ENCODE data around the gene UCP1.

Gene UCP1

DNA sequence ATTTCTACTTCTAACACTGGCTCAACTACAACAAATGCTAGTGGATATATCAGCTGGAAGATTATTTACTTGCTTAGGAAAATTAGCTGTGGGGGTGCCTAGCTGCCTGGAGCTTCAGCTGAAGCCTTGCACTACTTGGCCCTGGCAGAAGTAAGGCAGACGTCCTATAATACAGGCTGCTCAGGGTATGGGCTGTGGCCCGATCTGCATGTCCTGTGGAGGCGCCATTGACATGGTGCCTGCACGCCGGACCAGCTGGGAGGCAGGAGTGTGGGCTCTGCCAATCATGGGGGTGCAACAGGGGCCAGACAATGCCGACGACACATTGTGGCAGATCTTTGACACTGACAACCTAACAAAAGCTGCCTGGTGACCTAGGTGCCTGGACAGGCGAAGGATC, 31.6 kb upstream of the UCP1 start:
- Histone ChIP-seq H3K27me3 (peaks cover 9% of the 10 kb centered on the region), H3K36me3 (no peaks in the 10 kb centered on the region), H3K9me3 (no peaks in the 10 kb centered on the region), H3K4me3 (ENCODE audit: low read depth in 1 of 2, low read length in 1 of 2) (no peak overlapping the region), H3K27ac (no peak overlapping the region), H3K4me1 (ENCODE audit: control insufficient read depth in 1 of 2, insufficient read depth in 1 of 2, low read depth in 1 of 2, low read length in 1 of 2) (no peaks in the 10 kb centered on the region)
- TF ChIP-seq, protein P1, sequence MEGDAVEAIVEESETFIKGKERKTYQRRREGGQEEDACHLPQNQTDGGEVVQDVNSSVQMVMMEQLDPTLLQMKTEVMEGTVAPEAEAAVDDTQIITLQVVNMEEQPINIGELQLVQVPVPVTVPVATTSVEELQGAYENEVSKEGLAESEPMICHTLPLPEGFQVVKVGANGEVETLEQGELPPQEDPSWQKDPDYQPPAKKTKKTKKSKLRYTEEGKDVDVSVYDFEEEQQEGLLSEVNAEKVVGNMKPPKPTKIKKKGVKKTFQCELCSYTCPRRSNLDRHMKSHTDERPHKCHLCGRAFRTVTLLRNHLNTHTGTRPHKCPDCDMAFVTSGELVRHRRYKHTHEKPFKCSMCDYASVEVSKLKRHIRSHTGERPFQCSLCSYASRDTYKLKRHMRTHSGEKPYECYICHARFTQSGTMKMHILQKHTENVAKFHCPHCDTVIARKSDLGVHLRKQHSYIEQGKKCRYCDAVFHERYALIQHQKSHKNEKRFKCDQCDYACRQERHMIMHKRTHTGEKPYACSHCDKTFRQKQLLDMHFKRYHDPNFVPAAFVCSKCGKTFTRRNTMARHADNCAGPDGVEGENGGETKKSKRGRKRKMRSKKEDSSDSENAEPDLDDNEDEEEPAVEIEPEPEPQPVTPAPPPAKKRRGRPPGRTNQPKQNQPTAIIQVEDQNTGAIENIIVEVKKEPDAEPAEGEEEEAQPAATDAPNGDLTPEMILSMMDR (IDR thresholded peaks at IDR 0.05), result no peak

DNA sequence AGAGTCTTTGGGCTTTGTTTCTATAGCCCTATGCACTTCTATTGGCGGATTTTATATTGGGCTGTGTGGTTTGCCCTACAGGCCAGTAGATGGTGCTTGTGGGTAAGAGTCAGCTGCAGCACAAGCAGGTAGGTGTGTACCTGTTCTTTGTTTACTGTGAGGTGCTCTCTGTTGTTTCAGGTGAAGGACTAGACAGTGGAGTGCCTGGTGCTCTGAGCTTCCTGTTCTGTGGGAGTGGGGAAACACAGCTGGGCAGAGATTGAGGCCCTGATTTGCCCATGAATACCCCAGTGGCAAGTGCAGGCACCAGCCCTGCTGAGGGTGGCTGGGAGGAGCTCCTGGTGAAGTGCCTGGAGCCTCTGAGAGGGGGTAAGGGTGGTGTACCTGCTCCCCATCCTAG, 26.3 kb upstream of the UCP1 start:
- no peak overlapping the region for H3K4me3 ChIP-seq (ENCODE audit: low read depth in 1 of 2, low read length in 1 of 2)
- H3K36me3 ChIP-seq, result no peaks in the 10 kb centered on the region
- H3K4me1 ChIP-seq (ENCODE audit: control insufficient read depth in 1 of 2, insufficient read depth in 1 of 2, low read depth in 1 of 2, low read length in 1 of 2), result no peaks in the 10 kb centered on the region
- no peak overlapping the region for H3K27ac ChIP-seq
- peaks cover 29% of the 10 kb centered on the region for H3K27me3 ChIP-seq
- no peaks in the 10 kb centered on the region for H3K9me3 ChIP-seq
- TF ChIP-seq, protein P1 (IDR thresholded peaks at IDR 0.05), result no peak

DNA sequence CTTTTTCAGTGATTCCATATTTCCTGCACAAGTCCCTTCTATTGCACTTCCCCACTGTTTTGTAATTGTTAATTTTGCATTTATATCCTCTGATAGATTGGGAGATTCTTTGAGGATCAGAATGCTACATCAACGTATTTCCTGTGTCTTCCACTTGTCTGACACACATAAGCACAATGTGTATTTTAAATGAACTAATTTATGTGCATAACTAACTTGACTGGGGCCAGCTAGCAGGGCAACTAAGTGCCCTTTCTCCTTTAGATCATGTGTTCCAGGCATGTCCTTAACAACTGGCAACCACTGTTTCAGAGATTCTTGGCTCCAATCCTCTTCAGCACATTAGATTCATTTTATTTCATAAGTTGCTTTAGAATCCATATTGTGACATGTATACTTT, 15.7 kb upstream of the UCP1 start:
- TF ChIP-seq, protein P1 (IDR thresholded peaks at IDR 0.05), result no peak
- Histone ChIP-seq H3K36me3 (no peaks in the 10 kb centered on the region), H3K9me3 (no peaks in the 10 kb centered on the region), H3K27me3 (peaks cover 33% of the 10 kb centered on the region), H3K4me3 (ENCODE audit: low read depth in 1 of 2, low read length in 1 of 2) (no peak overlapping the region), H3K27ac (no peak overlapping the region), H3K4me1 (ENCODE audit: control insufficient read depth in 1 of 2, insufficient read depth in 1 of 2, low read depth in 1 of 2, low read length in 1 of 2) (no peaks in the 10 kb centered on the region)

DNA sequence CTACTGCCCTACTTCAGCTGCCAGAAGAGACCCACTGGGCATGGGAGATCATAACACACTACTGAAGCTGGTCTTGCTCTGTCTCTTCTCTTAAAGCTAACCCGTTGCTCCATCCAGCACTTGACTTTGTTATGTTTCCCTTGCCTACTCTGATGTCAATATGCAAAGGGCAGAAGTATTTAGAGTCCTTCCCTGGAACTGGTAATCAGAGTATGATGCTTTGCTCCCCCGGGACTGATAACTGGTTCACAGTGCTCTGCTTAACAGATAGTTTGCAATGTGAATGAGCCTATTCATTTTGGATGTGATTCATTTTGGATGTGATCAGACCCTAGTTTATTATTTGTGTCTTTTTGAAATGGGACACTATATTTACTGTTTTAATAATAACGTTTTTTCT, 12.3 kb upstream of the UCP1 start:
- no peak overlapping the region for H3K4me3 ChIP-seq (ENCODE audit: low read depth in 1 of 2, low read length in 1 of 2)
- no peak overlapping the region for H3K27ac ChIP-seq
- TF ChIP-seq, protein P1 (IDR thresholded peaks at IDR 0.05), result no peak
- no peaks in the 10 kb centered on the region for H3K9me3 ChIP-seq
- no peaks in the 10 kb centered on the region for H3K4me1 ChIP-seq (ENCODE audit: control insufficient read depth in 1 of 2, insufficient read depth in 1 of 2, low read depth in 1 of 2, low read length in 1 of 2)
- no peaks in the 10 kb centered on the region for H3K36me3 ChIP-seq
- H3K27me3 ChIP-seq, result peaks cover 52% of the 10 kb centered on the region

DNA sequence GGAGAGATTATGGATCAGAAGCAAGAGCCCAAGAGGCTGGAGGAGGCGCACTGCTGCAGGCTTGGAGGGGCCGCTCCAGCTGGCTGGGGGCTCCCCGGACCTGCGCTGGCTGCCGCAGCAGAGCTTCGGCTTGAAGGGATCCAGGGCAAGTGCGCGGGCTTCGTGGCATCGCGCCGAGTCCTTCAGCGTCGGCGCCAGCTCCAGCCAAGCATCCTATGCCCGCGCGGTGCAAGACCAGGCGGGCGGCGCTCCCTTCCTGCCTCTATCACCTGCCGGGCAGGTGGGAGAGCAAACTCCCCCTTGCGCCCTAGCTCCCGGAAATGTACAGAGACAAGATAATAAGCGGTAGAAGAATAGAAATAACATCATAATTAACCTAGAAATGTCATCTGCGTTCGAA, 10.5 kb upstream of the UCP1 start:
- Histone ChIP-seq H3K4me3 (ENCODE audit: low read depth in 1 of 2, low read length in 1 of 2) (no peak overlapping the region), H3K27me3 (peaks cover 67% of the 10 kb centered on the region), H3K9me3 (no peaks in the 10 kb centered on the region), H3K36me3 (no peaks in the 10 kb centered on the region), H3K4me1 (ENCODE audit: control insufficient read depth in 1 of 2, insufficient read depth in 1 of 2, low read depth in 1 of 2, low read length in 1 of 2) (no peaks in the 10 kb centered on the region), H3K27ac (no peak overlapping the region)
- TF ChIP-seq, protein P1 (IDR thresholded peaks at IDR 0.05), result no peak

DNA sequence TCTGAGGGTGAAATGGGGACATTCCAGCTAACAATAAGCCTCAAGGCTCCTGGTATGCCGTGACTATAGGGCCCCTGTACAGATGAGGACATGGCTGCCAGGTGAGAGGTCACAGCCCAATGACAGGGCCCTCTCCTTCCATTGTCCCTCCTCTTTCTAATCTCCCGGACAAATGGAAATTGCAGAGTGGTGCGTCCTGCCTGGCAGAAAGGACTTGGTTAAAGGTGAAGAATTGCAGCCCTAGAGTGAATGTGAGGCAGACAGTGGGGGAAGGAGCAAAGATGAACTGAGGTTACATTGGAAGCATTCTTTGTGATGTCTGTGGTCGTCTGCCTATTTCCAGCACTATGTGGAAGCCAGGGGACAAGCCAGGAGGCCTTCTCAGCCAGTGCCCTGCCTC, 6.7 kb upstream of the UCP1 start:
- Histone ChIP-seq H3K4me3 (ENCODE audit: low read depth in 1 of 2, low read length in 1 of 2) (no peak overlapping the region), H3K27me3 (peaks cover 97% of the 10 kb centered on the region), H3K27ac (no peak overlapping the region), H3K9me3 (no peaks in the 10 kb centered on the region), H3K36me3 (no peaks in the 10 kb centered on the region), H3K4me1 (ENCODE audit: control insufficient read depth in 1 of 2, insufficient read depth in 1 of 2, low read depth in 1 of 2, low read length in 1 of 2) (no peaks in the 10 kb centered on the region)
- TF ChIP-seq, protein P1 (IDR thresholded peaks at IDR 0.05), result no peak

Measured in neutrophil (primary cell).